ENCODE results near the gene GRM4.

GRCh38 chr6:34085453-34086170 lies 60.3 kb downstream of the GRM4 start:
- TF ChIP-seq CTCF (IDR thresholded peaks at IDR 0.05 in 8 of 11, conservative IDR thresholded peaks at IDR 0.05 in 3 of 11) (no peak), POLR2AphosphoS5 (IDR thresholded peaks at IDR 0.05) (no peak)
